Measurements from ENCODE around the gene ZFYVE21.

The ZFYVE21 gene

GRCh38 chr14:103725001-103725682, 9.5 kb downstream of the ZFYVE21 start:
- DNase-seq (ENCODE audit: low read depth) = no peak

DNA sequence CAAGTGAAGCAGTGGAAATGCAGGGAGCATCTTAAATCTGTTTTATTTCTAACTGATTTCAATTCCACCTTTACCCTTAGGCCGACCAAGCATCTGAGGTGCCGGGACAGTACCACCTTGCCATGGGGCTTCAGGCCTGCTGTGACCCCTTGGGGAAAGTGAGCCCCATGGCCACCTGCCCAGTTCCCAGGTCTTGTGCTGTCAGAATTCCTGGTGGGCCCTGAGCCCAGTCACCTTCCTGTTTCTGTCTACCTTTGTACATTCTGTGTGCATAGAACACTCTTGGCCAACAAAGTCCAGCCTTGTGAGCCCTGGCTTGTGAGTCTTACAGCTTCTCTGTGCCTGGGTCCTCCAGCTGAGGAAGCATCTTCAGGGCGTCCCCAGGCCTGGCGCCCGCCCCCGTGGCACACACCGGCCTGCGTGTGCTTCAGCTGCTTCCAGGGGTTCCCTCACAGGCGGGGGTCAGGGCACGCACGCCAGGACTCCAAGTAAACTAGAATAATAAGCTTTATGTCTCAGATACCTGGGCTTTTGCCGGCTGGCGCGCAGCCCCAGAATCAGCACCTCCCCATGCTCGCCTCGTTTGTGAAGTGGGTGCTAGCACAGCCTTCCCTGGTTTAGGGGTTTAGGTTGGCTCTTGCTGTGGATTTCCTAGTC, 10.3 kb downstream of the ZFYVE21 start:
- no peak for DNase-seq (ENCODE audit: low read depth)

- DNase-seq (ENCODE audit: low read depth) = no peak
Measured at GRCh38 chr14:103726474-103726873, 10.9 kb downstream of the ZFYVE21 start.

- DNase-seq (ENCODE audit: low read depth) = no peak
Measured at GRCh38 chr14:103727313-103727980, 11.8 kb downstream of the ZFYVE21 start.

- DNase-seq (ENCODE audit: low read depth) = no peak
Measured at GRCh38 chr14:103728141-103728540, 12.5 kb downstream of the ZFYVE21 start.

DNA sequence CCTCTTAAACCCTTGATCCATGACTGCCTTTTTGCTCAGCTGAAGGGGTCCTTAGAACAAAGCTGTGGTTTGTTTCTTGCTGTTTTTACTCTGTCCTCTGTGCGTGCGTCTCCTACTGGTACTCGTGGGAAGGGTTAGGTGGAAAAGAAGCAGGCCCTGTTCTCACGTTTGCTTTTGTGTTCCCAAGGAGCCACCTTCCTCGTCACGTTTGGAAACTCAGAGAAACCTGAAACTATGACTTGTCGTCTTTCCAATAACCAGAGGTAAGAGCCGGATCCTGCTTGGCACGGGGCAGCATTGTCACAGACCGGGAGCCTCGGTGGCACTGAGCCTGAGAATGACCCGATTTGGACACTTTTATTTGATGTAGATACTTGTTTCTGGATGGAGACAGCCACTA, 13.1 kb downstream of the ZFYVE21 start:
- no peak for DNase-seq (ENCODE audit: low read depth)

GRCh38 chr14:103729496-103730448, 14.2 kb downstream of the ZFYVE21 start:
- DNase-seq (ENCODE audit: low read depth) = no peak

DNA sequence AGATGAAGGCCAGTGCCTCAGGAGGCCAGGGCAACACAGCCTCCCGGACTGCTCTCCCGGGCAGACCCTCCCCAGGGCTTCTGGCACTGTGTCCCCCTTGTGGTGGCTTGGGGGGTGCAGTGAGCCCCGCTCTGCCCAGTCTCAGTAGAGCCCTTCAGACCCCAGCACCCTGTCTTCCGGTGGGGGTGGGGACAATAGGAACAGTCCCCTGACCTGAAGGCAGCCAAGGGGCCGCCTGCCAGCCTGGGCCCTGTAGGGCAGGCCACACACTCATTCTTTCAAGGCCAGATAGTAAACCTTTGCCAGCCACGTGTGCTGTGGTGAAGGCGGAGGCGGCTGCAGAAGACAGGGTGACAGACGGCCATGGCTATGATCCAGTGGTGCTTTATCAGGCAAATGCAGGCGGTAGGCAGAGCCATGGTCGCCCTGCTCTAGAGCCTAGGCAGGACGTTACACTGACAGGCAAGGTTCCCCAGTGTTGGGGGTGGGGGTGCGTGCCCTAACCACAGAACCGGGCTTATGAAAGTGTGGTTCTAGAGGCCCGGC, 15.0 kb downstream of the ZFYVE21 start:
- DNase-seq (ENCODE audit: low read depth) = no peak

- DNase-seq (ENCODE audit: low read depth) = no peak
Measured at GRCh38 chr14:103731481-103731880, 15.9 kb downstream of the ZFYVE21 start.

GRCh38 chr14:103731916-103732867, 16.6 kb downstream of the ZFYVE21 start:
- DNase-seq (ENCODE audit: low read depth) = no peak

- DNase-seq (ENCODE audit: low read depth) = no peak
Measured at GRCh38 chr14:103732868-103733620, 17.4 kb downstream of the ZFYVE21 start.

DNA sequence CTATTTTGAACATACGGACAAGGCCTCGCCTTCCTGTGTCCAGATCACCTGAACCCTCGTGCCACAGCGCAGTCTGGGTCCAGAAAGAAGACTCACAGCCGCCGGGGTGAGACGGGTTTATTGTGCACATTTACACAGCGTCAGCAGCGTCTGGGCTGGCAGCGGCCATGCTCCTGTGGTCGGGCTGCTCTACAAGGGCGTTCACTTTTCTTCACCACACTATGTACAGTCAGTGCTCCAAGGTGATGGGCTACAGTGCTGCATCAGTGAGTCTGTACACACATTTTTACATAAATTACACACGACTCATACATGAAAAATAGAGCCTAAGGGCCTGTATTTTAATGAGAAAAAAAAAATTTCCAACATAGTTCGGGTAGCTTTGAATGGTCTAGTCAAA, 18.0 kb downstream of the ZFYVE21 start:
- no peak for DNase-seq (ENCODE audit: low read depth)

DNA sequence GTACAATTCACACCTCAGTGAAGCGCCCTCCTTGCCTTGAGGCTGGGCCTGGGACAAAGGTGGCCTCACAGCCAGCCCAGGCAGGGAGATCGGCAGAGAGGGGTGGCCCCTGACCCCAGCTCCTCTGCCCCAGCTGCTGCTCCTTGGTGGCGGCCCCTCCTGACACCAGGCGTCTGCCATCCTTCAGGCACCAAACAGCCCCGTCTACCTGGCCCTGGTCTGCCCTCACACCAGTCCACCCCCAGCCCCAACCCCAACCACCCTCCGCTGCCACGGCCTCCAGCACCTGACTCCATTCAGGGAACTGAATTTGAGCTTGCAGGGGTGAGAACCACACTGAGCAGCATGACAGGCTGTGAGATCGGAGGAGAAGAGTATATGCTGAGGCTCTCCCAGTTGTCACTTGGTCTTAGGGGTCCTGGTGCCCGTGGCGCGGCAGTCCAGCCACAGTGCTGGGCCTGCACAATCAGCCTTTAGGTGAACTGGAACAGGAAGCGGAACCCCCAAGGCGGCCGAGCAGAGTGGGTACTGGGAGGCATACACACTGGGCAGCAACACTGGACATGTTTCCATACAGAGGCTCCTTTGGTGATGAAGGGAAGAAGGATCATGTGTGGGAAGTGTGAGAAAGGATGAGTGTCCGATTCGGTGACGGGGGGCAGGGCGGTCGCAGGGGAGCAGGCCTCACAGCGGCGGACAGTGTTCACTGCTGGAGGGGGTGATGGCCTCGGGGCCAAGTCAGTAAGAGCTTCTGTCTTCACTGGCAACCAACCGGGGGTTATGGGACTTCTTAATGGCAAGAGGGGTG, 18.7 kb downstream of the ZFYVE21 start:
- no peak for DNase-seq (ENCODE audit: low read depth)

DNA sequence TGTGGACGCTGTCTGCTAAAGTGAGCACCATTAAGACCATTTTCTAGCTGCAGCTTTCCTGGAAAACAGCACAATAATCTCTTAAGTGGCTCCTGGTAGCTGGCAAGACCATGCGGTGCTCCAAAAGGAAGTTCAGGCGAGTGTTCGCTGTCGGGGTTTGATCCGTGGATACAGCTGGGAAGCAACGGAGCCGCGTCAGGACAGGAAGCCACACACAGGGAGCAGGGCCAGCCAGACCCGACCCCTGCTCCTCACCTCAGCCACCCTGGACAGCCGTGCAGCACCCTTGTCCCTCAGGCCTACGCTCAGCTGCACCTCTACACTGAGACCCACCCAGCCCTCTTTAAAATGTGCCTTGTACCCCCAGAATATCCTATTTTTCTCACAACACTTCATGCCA, 19.4 kb downstream of the ZFYVE21 start:
- no peak for DNase-seq (ENCODE audit: low read depth)

DNA sequence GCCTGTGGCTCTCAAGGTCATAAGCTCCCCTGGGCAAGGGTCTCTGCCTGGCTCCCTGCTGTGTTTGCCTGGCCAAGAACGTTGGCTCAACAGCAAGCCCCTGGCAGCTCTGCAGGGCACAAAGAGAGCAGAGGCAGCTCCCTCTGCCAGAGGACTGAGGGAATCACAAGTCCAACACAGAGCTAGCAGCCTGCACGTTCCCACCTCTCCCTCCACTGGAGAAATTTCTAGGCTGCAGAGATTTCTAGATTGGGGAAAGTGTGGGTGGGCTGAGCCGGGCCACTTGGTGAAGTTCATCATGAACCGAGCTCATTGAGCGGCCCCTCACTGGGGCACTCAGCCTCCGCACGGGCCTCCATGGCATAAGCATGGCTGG, 19.8 kb downstream of the ZFYVE21 start:
- DNase-seq (ENCODE audit: low read depth) = no peak

GRCh38 chr14:103735815-103736545, 20.4 kb downstream of the ZFYVE21 start:
- DNase-seq (ENCODE audit: low read depth) = no peak

DNA sequence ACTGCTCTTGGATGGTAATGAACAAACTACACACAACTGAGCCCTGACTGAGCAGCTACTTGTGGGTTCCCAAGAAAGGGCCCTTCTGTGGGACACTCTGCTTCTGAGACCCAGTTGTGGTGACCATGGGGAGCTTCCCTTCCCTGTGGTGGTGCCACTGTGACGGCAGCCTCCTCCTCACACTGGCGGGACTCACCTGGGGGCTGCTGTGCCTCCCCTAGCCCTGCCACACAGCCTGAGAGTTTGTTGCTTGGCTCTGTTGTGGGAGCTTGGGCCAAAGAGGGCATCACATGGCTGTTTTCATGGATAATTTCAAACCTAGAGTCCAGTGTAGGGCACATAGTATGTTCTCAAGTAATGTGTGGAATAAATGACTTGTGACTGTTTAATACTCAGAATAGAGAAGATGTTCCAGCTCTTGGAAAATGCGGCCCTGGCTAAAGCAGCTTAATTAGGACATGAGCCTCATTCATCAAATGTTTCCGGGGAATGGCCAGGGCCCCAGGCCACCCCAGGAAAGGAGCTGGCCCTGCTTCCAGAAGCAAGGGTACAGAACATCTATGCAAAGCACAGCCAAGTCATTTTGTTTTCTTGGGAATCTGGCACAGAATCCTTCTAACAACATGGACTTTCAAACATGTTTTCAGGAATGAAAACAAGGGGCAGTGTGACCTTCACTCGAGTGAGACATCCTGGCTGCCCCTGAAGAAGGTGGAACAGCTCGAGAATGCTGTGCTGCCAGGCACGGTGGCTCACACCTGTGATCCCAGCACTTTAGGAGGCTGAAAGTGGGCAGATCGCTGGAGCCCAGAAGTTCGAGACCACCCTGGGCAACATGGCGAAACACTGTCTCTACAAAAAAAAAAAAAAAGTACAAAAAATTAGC, 21.2 kb downstream of the ZFYVE21 start:
- no peak for DNase-seq (ENCODE audit: low read depth)

Measured in HS-27A (cell line).